ENCODE results near the gene AFAP1. TPM values are rescaled to one million over a fixed set of nuclear protein-coding genes. Genes with fewer than 3 reads are reported as not detected.

Gene AFAP1
- total and polyA plus RNA-seq, 2 donors (not counting 3 experiments of a cell fraction or from before 2014, with no cell fraction given) = 32.3 to 103 TPM

DNA sequence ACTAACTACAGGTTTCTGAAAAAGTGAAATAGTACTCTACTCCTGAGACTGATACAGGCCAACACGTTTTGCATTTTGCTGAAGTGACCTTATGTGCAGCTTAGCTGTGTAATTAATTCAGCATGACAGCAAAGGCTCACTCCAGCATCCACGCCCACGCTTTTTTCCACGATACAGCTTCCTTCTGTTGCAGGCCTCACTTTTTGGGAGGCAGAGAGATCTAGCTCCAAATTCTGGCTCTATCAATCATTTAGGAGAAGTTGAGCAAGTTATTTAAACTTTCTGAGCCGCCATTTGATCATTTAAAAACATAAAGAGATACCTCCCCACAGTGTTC lies 160.3 kb downstream of the AFAP1 start:
- H3K9me1 ChIP-seq (replicated peaks; ENCODE audit: control insufficient read depth, extremely low read depth, insufficient read depth, low read length) = no peaks in the 10 kb centered on the region
- H3K4me2 ChIP-seq (ENCODE audit: insufficient read depth, low read length) = no peak overlapping the region
- no peak overlapping the region for H3K9ac ChIP-seq (replicated peaks; ENCODE audit: extremely low read depth, insufficient read depth, low read length)
- H3K4me3 ChIP-seq (replicated peaks in 1 of 3; ENCODE audit: insufficient read depth in 1 of 3, low read depth in 1 of 3, low read length in 3 of 3) = no peak overlapping the region
- no peaks in the 10 kb centered on the region for H3K27me3 ChIP-seq (ENCODE audit: control insufficient read depth in 2 of 2, insufficient read depth in 2 of 2, low read length in 2 of 2)
- POLR2A ChIA-PET = no interaction called here
- H2AFZ ChIP-seq (ENCODE audit: low read depth, low read length) = no peak overlapping the region
- H3K27ac ChIP-seq (ENCODE audit: insufficient read depth, low read depth, low read length) = no peak overlapping the region
- peaks cover 27 to 50% of the 10 kb centered on the region in 2 experiments for H3K36me3 ChIP-seq (ENCODE audit: control insufficient read depth in 2 of 2, extremely low read depth in 1 of 2, insufficient read depth in 2 of 2, low read length in 2 of 2)
- no peaks in the 10 kb centered on the region for H3K9me3 ChIP-seq (replicated peaks; ENCODE audit: control insufficient read depth, insufficient read depth, low read length)
- TF ChIP-seq, protein P1, sequence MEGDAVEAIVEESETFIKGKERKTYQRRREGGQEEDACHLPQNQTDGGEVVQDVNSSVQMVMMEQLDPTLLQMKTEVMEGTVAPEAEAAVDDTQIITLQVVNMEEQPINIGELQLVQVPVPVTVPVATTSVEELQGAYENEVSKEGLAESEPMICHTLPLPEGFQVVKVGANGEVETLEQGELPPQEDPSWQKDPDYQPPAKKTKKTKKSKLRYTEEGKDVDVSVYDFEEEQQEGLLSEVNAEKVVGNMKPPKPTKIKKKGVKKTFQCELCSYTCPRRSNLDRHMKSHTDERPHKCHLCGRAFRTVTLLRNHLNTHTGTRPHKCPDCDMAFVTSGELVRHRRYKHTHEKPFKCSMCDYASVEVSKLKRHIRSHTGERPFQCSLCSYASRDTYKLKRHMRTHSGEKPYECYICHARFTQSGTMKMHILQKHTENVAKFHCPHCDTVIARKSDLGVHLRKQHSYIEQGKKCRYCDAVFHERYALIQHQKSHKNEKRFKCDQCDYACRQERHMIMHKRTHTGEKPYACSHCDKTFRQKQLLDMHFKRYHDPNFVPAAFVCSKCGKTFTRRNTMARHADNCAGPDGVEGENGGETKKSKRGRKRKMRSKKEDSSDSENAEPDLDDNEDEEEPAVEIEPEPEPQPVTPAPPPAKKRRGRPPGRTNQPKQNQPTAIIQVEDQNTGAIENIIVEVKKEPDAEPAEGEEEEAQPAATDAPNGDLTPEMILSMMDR (IDR thresholded peaks at IDR 0.05; ENCODE audit: extremely low read depth in 1 of 2, insufficient read depth in 1 of 2, low read depth in 1 of 2, low read length in 2 of 2) = no peak
- TF ChIP-seq JUN (IDR thresholded peaks at IDR 0.05; ENCODE audit: borderline replicate concordance, insufficient read depth, insufficient read length, low read depth) = no peak
- no peak for TF ChIP-seq GATA2 (IDR thresholded peaks at IDR 0.05; ENCODE audit: insufficient read depth, insufficient read length, low read depth, low read length)
- no peak for TF ChIP-seq FOS (IDR thresholded peaks at IDR 0.05; ENCODE audit: borderline replicate concordance, insufficient read depth, low read length)
- no peak for TF ChIP-seq POLR2A (IDR thresholded peaks at IDR 0.05; ENCODE audit: low read depth, low read length)
- TF ChIP-seq EZH2 (IDR thresholded peaks at IDR 0.05; ENCODE audit: borderline replicate concordance, low read depth, low read length, severe bottlenecking) = no peak
- no peak for TF ChIP-seq MYC (IDR thresholded peaks at IDR 0.05; ENCODE audit: low read depth, low read length)
- CTCF ChIA-PET = interaction anchor here (0.9 to 1.5 kb wide), 2 partner anchors 15 to 25 kb away, joined by 3 to 4 read pairs; no protein-coding TSS in a partner anchor
- no peak for FAIRE-seq
- dilution Hi-C loops (cut with MboI; ENCODE audit: extremely low pct_ligation_motif_present, low sequenced_read_pairs) = no loop called here
- DNase-seq (ENCODE audit: low read depth, low spot score) = no peak
- BruUV-seq (replicated peaks) = no TSS peak
- no peaks in the 10 kb centered on the region for H4K20me1 ChIP-seq (replicated peaks; ENCODE audit: control insufficient read depth, extremely low read depth, insufficient read depth, low read length)
- peaks cover 42% of the 10 kb centered on the region for H3K4me1 ChIP-seq (ENCODE audit: control insufficient read depth, extremely low read depth, insufficient read depth, low read length)
- H3K79me2 ChIP-seq (ENCODE audit: control insufficient read depth, insufficient read depth, low read length) = peaks cover 64% of the 10 kb centered on the region
- intact Hi-C loops (cut with micrococcal nuclease) = no loop called here
